ENCODE data around the gene HK3.

DNA sequence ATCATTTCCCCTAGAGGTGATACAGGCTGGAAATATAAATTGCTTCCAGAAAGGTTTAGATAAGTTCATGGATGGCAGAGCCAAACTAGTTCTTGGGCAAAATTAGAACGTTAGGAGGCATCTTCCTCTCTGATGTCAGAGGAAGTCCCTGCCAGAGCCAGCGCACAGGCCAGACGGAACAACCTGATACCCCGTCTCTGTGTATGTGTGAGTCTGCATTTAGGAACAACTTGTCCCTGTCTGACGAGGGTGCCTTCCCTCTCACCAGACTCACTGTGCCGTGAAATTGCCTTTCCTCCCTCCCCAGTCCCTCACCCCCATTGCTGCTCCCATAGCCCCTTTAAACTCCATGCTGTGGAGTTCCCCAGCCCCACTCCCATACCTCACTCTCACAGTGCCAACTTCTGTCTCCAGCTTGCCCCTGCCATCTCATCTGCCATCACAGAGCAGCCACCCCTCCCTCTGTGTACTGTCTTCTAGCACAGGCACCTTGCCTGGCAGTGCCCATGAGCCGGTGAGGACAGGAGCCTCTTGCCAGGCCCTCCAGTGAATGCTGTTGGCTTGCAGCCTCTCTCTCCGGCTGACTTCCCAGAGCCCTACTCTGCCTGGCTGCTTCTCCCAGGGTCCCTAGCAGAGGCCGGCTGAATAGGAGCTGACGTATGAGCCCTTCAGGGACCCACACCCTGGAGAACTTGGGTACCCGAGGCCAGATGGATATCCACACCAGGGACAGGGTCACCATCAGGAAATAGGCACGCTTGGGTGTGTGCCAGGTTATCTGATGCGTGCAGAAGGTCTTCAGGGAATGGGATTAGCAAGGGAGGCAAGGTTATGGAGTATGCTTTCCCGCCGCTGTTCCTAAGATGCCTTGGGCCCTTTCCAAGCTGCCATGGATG lies 62.1 kb downstream of the HK3 start:
- TF ChIP-seq, protein P1, sequence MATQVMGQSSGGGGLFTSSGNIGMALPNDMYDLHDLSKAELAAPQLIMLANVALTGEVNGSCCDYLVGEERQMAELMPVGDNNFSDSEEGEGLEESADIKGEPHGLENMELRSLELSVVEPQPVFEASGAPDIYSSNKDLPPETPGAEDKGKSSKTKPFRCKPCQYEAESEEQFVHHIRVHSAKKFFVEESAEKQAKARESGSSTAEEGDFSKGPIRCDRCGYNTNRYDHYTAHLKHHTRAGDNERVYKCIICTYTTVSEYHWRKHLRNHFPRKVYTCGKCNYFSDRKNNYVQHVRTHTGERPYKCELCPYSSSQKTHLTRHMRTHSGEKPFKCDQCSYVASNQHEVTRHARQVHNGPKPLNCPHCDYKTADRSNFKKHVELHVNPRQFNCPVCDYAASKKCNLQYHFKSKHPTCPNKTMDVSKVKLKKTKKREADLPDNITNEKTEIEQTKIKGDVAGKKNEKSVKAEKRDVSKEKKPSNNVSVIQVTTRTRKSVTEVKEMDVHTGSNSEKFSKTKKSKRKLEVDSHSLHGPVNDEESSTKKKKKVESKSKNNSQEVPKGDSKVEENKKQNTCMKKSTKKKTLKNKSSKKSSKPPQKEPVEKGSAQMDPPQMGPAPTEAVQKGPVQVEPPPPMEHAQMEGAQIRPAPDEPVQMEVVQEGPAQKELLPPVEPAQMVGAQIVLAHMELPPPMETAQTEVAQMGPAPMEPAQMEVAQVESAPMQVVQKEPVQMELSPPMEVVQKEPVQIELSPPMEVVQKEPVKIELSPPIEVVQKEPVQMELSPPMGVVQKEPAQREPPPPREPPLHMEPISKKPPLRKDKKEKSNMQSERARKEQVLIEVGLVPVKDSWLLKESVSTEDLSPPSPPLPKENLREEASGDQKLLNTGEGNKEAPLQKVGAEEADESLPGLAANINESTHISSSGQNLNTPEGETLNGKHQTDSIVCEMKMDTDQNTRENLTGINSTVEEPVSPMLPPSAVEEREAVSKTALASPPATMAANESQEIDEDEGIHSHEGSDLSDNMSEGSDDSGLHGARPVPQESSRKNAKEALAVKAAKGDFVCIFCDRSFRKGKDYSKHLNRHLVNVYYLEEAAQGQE (IDR thresholded peaks at IDR 0.05), result no peak
- TF ChIP-seq NR3C1 (IDR thresholded peaks at IDR 0.05) (no peak), ESRRA (IDR thresholded peaks at IDR 0.05; ENCODE audit: borderline replicate concordance, low read length) (no peak), SMC3 (IDR thresholded peaks at IDR 0.05) (no peak), CHD2 (IDR thresholded peaks at IDR 0.05; ENCODE audit: low read length, partially characterized antibody) (no peak), MAFK (IDR thresholded peaks at IDR 0.05; ENCODE audit: partially characterized antibody) (no peak)
- TF ChIP-seq, protein P2, sequence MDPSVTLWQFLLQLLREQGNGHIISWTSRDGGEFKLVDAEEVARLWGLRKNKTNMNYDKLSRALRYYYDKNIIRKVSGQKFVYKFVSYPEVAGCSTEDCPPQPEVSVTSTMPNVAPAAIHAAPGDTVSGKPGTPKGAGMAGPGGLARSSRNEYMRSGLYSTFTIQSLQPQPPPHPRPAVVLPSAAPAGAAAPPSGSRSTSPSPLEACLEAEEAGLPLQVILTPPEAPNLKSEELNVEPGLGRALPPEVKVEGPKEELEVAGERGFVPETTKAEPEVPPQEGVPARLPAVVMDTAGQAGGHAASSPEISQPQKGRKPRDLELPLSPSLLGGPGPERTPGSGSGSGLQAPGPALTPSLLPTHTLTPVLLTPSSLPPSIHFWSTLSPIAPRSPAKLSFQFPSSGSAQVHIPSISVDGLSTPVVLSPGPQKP (IDR thresholded peaks at IDR 0.05; ENCODE audit: low read depth, low read length), result no peak
- TF ChIP-seq, protein P3, sequence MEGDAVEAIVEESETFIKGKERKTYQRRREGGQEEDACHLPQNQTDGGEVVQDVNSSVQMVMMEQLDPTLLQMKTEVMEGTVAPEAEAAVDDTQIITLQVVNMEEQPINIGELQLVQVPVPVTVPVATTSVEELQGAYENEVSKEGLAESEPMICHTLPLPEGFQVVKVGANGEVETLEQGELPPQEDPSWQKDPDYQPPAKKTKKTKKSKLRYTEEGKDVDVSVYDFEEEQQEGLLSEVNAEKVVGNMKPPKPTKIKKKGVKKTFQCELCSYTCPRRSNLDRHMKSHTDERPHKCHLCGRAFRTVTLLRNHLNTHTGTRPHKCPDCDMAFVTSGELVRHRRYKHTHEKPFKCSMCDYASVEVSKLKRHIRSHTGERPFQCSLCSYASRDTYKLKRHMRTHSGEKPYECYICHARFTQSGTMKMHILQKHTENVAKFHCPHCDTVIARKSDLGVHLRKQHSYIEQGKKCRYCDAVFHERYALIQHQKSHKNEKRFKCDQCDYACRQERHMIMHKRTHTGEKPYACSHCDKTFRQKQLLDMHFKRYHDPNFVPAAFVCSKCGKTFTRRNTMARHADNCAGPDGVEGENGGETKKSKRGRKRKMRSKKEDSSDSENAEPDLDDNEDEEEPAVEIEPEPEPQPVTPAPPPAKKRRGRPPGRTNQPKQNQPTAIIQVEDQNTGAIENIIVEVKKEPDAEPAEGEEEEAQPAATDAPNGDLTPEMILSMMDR (IDR thresholded peaks at IDR 0.05), result no peak
- TF ChIP-seq, protein P4, sequence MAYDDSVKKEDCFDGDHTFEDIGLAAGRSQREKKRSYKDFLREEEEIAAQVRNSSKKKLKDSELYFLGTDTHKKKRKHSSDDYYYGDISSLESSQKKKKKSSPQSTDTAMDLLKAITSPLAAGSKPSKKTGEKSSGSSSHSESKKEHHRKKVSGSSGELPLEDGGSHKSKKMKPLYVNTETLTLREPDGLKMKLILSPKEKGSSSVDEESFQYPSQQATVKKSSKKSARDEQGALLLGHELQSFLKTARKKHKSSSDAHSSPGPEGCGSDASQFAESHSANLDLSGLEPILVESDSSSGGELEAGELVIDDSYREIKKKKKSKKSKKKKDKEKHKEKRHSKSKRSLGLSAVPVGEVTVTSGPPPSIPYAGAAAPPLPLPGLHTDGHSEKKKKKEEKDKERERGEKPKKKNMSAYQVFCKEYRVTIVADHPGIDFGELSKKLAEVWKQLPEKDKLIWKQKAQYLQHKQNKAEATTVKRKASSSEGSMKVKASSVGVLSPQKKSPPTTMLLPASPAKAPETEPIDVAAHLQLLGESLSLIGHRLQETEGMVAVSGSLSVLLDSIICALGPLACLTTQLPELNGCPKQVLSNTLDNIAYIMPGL (CRISPR knock-in tag; IDR thresholded peaks at IDR 0.05; ENCODE audit: borderline replicate concordance), result no peak
